Measurements from ENCODE around the gene TAF1L.

- no peak for TF ChIP-seq POLR2AphosphoS5 (IDR thresholded peaks at IDR 0.05; ENCODE audit: borderline replicate concordance, low read depth, low read length)
- no peak for TF ChIP-seq EZH2 (IDR thresholded peaks at IDR 0.05)
Observed at GRCh38 chr9:32603914-32604852, 31.3 kb downstream of the TAF1L start.

All from SK-N-MC (cell line).